ENCODE measurements around the gene ENPP5. TPM values are rescaled to one million over a fixed set of nuclear protein-coding genes. Genes with fewer than 3 reads are reported as not detected.

The ENPP5 gene
- total and polyA plus RNA-seq, 4 donors, result 0.17 to 3.2 (median 0.57) TPM

GRCh38 chr6:46189726-46190125, 18.9 kb upstream of the ENPP5 start:
- no peaks in the 10 kb centered on the region for H3K9me3 ChIP-seq (ENCODE audit: control insufficient read depth in 4 of 4, low read length in 3 of 4)
- no peak for DNase-seq (ENCODE audit: low spot score)
- TF ChIP-seq FOXA1 (IDR thresholded peaks at IDR 0.05) (no peak), RXRA (IDR thresholded peaks at IDR 0.05) (no peak), YY1 (IDR thresholded peaks at IDR 0.05) (no peak), NR2F2 (IDR thresholded peaks at IDR 0.05) (no peak), HNF4G (IDR thresholded peaks at IDR 0.05) (no peak), ATF3 (IDR thresholded peaks at IDR 0.05) (no peak), HNF4A (conservative IDR thresholded peaks at IDR 0.05) (no peak), EGR1 (IDR thresholded peaks at IDR 0.05; ENCODE audit: low read depth in 2 of 2) (no peak), RAD21 (IDR thresholded peaks at IDR 0.05) (no peak), GABPA (IDR thresholded peaks at IDR 0.05 in 1 of 2, conservative IDR thresholded peaks at IDR 0.05 in 1 of 2) (no peak), SP1 (IDR thresholded peaks at IDR 0.05) (no peak), JUND (IDR thresholded peaks at IDR 0.05) (no peak), FOXA2 (IDR thresholded peaks at IDR 0.05) (no peak), MAX (IDR thresholded peaks at IDR 0.05) (no peak), TAF1 (conservative IDR thresholded peaks at IDR 0.05) (no peak), CTCF (IDR thresholded peaks at IDR 0.05; ENCODE audit: low read depth, low read length, missing input control) (no peak)
- TF ChIP-seq, protein P1, sequence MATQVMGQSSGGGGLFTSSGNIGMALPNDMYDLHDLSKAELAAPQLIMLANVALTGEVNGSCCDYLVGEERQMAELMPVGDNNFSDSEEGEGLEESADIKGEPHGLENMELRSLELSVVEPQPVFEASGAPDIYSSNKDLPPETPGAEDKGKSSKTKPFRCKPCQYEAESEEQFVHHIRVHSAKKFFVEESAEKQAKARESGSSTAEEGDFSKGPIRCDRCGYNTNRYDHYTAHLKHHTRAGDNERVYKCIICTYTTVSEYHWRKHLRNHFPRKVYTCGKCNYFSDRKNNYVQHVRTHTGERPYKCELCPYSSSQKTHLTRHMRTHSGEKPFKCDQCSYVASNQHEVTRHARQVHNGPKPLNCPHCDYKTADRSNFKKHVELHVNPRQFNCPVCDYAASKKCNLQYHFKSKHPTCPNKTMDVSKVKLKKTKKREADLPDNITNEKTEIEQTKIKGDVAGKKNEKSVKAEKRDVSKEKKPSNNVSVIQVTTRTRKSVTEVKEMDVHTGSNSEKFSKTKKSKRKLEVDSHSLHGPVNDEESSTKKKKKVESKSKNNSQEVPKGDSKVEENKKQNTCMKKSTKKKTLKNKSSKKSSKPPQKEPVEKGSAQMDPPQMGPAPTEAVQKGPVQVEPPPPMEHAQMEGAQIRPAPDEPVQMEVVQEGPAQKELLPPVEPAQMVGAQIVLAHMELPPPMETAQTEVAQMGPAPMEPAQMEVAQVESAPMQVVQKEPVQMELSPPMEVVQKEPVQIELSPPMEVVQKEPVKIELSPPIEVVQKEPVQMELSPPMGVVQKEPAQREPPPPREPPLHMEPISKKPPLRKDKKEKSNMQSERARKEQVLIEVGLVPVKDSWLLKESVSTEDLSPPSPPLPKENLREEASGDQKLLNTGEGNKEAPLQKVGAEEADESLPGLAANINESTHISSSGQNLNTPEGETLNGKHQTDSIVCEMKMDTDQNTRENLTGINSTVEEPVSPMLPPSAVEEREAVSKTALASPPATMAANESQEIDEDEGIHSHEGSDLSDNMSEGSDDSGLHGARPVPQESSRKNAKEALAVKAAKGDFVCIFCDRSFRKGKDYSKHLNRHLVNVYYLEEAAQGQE (IDR thresholded peaks at IDR 0.05), result no peak
- TF ChIP-seq, protein P2, sequence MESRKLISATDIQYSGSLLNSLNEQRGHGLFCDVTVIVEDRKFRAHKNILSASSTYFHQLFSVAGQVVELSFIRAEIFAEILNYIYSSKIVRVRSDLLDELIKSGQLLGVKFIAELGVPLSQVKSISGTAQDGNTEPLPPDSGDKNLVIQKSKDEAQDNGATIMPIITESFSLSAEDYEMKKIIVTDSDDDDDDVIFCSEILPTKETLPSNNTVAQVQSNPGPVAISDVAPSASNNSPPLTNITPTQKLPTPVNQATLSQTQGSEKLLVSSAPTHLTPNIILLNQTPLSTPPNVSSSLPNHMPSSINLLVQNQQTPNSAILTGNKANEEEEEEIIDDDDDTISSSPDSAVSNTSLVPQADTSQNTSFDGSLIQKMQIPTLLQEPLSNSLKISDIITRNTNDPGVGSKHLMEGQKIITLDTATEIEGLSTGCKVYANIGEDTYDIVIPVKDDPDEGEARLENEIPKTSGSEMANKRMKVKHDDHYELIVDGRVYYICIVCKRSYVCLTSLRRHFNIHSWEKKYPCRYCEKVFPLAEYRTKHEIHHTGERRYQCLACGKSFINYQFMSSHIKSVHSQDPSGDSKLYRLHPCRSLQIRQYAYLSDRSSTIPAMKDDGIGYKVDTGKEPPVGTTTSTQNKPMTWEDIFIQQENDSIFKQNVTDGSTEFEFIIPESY (IDR thresholded peaks at IDR 0.05), result no peak
- WGBS, result 94% methylated on average over 4 of the region's 4 CpGs
- peaks cover 0 to 6% (median 0%) of the 10 kb centered on the region in 4 donors for H3K27me3 ChIP-seq (ENCODE audit: control insufficient read depth in 4 of 4, insufficient read depth in 4 of 4, low read length in 3 of 4)
- H3K36me3 ChIP-seq (ENCODE audit: control insufficient read depth in 4 of 4, insufficient read depth in 3 of 4, low read depth in 1 of 4, low read length in 3 of 4), result no peaks in the 10 kb centered on the region
- no peak overlapping the region for H3K4me3 ChIP-seq (ENCODE audit: low read depth in 1 of 3, low read length in 3 of 3)
- no peak overlapping the region for H3K27ac ChIP-seq (ENCODE audit: low read depth in 1 of 2, low read length in 2 of 2)
- no peak overlapping the region for H3K9ac ChIP-seq (ENCODE audit: low read depth in 1 of 2, low read length in 2 of 2)
- no peaks in the 10 kb centered on the region for H3K4me1 ChIP-seq (ENCODE audit: control insufficient read depth in 4 of 4, insufficient read depth in 4 of 4, low read length in 3 of 4)
